SIG-M5 (cell line): ENCODE data around the gene NSMF.

Source experiments
- DNase-seq: peaks from one replicate; lab custom pipeline; 2025; lab: John Stamatoyannopoulos, UW

NSMF gene

DNA sequence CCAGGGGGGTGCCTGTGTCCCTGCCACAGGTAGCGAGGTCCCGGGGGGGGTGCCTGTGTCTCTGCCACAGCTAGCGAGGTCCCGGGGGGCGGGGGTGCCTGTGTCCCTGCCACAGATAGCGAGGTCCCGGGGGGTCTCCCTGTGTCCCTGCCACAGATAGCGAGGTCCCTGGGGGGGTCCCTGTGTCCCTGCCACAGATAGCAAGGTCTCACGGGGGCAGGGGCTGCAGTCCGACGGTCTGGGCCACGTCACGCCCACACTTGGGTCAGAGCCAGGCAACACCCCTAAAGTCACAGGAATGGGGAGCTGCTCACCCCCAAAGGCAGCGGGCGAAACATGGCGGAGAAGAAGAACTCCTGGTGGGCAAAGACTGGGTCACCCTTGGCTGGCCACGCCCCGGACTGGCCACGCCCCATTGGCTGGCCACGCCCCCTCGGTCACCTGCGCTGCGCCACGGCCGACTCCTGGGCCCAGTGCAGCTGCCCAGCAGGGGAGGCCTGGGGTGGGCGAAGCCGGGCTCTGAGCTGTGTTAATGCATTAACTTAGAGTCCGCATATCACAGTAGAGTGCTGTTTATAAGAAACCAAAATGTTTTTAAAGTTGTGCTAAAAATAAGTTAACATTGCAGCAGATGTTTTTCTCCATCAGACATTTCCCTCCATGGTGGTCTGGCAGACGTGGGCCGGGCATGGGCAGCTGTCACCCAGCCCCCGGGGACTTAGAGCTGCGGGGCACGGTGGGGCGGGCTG lies 29.0 kb downstream of the NSMF start:
- no peak for DNase-seq

DNA sequence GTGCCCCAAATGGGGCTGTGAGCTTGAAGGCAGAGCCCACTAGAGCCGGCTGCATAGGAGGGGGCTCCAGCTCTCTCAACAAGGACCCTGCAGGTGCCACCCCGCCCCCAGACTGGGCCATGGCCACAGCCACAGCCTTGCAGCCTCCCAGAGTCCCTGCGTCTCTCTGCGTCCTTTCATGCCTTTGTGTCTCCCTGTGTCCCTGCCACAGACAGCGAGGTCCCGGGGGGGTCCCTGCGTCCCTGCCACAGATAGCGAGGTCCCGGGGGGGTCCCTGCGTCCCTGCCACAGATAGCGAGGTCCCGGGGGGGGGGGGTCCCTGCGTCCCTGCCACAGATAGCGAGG lies 29.6 kb downstream of the NSMF start:
- DNase-seq, result no peak

DNA sequence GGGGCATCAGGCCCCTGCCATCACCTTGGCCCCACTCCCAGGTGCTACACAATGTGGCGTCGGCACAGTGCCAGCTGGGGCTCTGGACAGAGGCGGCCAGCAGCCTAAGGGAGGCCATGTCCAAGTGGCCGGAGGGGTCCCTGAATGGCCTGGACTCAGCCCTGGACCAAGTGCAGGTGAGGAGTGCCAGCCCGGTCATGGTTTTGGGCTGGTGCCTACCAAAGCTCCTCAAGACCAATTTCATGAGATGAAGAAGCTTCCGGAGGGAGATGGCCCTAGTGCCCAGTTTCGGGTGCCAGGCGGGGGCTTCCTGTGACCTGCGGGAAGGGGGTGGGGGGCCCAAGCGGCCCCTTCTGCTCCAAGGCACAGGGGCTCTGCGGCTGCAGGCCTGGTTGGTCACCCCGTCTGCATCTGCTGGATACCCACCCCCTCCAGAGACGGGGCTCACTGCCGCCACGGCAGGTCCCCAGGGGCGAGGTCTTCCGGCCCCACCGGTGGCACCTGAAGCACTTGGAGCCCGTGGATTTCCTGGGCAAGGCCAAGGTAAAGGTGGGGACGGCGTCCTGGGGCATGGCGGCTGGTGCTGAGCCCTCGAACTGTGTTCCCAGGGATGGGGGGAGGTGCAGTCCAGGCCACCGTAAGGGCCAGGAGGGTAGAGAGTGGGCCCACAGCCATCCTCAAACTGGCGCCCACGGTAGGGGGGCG lies 30.1 kb downstream of the NSMF start:
- no peak for DNase-seq

DNA sequence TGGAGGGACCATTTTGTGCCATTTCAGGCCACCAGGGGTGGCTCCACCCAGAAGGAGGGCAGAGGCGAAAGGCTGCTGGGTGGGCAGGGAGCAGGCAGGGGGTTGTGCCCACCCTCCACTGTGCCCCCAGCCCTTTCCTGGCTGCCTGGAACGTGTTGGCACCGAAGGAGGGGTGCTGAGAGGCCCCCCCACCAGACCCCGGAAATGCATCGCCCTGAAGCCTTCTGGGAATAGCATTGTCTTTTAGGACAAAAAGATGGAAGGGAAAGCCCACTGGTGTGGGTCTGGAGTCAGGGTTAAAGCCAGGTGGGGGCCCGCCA lies 30.9 kb downstream of the NSMF start:
- no peak for DNase-seq

DNA sequence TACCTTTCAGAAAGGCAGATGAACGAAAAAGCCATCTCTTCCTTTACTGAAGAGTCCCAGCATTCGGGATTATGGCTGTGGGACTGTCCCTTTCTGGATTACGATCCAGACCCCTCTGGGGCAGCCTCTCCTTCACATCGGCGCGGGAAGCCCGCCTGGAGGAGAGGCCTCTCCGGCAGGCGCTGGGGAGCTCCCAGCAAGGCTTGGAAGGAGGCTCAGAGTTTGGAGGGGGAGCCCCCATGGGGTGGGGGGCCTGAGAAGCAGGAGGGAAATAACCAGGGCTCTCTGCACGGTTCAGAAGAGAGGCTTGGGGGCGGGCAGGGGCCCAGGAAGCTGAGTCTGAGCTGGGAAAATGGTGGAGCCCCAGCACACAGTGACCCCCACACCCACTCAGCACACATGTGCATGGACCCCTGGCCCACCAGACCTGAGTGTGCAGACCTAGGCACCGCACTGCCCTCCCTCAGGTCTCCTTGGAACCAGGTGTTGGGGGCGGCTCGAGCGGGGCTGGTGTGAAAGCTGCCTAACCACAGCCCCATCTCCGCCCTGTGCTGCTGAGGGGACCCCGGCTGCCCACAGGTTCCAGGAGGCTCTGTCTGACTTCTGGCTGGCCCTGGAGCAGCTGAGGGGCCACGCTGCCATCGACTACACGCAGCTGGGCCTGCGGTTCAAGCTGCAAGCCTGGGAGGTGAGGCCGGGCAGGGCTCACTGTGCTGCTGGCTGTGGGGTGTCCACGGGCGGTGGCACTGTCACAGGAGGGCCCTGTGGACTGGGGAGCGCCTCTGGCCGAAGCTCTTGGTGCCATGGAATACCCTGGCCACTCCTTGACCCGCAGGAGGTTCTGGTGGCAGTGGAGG lies 31.5 kb downstream of the NSMF start:
- DNase-seq, result no peak

DNA sequence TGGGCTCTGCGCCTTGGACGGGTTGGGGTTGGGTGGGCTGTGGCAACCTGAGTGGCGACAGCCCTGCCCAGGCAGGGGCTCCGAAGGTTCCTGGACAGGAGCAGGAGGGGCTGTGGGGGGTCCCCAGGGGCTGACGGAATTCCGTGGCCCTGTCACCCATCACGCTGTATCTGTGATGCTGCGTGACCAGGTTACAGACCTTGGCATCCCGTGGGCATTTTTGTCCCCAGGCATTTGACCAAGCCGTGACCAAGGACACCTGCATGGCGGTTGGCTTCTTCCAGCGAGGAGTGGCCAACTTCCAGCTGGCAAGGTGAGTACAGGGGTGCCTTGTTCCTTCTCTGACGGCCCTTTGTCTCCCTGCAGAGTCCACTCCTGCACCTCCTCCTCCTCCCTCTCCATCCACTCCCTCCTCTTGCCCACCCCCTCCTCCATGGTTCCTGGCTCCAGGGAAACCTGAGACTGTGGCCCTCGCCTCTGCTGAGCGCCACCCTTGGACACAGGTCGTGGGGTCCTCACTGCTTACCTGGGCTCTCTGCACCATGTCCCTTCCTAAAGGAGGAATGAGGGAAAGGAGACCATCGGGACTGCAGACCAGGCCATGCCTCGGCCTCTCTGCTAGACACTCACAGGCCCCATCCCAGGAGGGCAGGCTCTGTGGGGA lies 33.0 kb downstream of the NSMF start:
- DNase-seq, result no peak

DNA sequence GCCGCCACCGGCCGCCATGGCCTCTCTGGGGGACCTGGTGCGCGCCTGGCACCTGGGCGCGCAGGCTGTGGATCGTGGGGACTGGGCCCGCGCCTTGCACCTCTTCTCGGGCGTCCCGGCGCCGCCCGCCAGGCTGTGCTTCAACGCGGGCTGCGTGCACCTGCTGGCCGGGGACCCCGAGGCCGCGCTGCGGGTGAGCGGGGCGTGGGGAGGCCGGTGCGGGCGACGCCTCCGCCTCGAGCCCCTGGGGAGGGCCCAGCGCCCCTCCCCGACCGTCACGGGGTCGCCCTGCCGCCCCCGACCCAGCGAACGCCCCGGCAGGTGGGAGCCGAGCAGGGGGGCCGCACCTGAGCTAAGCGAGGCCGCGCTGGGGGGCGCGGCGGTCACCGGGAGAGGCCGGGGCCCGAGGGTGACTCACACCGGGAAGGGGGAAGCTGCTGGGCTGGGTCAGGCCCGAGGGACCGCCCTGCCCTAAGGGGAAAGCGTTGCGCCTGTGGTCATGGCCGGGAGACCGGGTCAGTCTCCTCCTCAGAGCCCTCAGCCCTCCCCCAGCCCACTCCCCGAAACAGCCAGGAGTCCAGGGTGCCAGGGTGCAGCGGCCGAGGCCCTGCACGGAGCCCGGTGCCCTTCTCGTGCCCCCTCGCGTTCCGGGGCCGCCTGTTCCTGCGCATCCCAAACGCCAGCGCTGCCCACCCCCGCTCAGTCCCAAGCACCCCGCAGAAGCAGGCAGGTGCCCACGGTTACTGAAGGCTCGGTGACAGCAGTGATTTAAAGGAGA lies 35.4 kb downstream of the NSMF start:
- no peak for DNase-seq

DNA sequence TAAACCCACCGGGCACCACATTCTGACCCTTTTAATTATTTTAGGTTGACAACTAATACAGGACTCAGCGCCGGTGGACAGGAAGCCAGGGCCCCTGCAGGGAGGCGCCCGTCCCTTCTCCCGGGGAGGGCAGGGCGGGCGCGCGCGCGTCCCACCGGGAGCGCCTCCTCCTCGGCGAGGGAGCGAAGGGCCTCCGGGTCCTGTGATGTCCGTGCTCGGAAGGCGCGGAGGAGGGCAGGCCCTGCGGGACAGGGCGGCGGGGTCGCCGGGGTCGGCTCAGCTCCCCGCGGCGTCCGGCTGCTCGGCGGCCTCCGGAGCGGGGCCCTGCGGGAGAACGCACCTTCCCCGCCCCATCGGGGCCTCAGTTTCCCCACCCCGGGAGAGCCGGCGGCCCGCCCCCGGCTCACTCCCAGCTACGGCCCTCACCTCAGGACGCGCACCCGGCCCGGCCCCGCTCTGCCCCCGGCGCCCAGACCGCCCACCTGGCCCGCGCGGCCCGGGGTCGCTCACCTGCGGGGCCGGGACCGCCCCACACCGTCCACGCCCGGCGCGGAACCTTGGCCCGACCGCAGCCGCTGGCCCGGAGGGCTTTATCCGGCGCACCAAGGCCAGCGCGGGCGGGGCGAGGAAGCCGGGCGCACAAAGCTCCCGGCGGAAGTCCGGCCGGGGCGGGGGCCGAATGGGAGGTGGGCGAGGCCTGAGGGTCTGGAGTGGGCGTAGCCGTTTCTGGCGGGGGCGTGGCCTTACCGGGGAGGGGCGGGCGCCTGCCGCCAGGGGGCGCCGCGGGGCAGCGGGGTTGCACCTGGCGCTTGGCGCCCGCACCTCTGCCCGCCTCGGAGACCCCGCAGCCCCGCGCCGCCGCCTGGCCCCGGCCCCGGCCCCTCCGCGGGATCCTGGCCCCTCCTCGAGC lies 36.3 kb downstream of the NSMF start, which contains the start of the genes EXD3 and NOXA1:
TSS of gene EXD3 (minus strand) at position 559 of the 910 bp plus-strand sequence. CDS start 27,805 bp downstream, outside the sequence.
TSS of gene NOXA1 (plus strand) at position 790 of the 910 bp plus-strand sequence. CDS start 137 bp downstream, outside the sequence.
- no peak for DNase-seq

DNA sequence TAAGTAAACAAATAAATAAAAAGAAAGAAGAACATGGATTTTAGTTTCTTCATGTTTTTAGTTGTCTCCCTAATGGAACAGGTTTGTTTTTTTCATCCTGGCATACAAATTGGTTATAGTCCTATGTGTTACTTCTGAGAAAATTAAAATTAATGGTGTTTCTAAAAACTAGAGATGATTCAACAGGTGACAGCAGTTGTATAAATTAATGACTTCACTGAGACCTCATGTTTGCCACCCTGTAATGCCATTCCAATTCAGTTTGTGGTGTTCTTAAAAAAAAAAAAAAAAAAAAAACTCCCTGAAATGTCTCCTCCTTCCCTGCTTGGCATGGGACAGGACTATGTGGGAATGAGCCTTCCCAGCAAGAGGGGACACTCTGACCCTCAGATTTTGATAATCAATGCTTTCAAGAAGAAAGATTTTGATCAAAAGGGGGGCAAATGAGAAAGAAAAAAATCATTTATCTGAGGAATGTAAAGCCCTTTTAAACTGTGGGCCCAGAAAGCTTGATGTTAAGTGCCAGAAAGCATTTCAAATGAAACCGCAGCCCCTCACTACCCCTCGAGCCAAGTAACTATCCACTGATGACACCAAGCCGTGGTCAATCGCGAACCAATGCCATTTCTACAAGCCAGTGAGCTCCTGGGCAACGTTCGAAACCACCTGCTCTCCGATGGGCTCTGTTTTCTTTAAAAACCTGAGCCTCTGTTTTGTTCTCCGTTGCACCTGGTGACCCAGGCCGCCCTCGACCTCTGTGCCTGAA lies 37.1 kb downstream of the NSMF start:
- DNase-seq, result no peak

DNA sequence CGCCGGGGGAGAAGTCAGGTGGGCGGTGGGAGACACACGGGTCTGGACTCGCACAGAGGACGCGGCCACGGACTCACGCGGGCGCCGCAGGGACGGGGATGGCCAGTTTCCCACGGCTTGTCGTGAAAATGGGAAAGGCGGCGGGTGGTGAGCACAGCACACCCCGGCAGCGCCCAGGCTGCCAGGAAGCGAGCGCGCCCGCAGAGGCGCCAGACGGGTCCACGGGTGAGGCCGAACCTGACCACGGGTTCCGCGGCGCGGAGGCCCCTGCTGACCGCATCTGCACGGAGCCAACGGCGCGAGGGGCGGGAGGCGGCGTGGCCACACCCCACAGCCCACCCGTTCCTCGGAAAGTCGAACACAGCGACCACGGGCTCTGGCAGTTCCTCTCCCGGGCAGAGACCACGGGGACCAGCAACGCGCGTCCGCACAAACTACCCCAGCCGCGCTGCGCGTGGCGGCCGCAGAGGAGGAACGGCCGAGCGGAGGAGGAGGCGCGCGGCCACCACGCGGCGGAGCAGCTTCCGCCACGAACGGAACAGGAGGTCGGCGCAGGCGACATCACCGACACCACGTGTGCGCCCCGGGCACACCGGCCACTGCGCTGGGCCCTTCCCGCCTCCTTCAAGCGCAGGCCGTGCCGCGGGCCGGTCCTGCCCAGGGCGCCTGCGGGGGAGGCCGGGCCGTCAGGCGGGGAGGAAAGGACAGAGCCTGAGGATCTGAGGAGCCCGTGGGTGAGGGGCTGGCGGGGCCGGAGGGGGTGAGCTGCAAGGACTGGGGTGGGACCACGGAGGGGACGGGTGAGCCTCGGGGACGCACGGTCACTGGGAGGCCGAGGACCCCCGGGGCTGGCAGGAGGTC lies 41.7 kb downstream of the NSMF start:
- DNase-seq, result no peak

DNA sequence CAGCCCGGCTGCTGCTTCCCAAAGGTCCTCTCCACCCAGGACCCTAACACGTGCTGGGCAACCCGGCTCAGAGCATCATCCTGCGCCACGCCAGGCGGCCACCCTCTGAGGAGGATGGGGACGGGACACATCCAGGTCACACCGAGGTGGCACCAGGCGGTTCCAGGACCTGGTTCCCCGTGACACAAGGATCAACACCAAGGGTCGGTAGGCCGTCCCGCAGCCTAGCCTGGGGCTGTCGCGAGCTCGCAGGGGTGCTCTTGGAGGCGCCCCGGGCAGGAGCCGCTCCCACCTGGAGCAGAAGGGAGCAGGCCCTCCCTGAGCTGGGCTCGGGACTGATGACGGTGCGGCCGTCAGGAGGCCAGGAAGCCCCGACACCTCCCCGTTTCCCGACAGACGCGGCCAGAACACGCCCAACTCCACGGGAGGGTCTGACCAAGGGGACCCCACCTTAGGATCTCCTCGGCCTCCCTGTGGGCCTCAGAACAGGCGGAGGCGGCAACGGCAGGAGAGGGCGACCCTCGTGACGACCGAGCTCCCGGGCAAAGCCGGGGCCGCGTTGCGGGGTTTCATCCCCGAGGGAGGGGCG lies 42.5 kb downstream of the NSMF start:
- DNase-seq, result no peak

DNA sequence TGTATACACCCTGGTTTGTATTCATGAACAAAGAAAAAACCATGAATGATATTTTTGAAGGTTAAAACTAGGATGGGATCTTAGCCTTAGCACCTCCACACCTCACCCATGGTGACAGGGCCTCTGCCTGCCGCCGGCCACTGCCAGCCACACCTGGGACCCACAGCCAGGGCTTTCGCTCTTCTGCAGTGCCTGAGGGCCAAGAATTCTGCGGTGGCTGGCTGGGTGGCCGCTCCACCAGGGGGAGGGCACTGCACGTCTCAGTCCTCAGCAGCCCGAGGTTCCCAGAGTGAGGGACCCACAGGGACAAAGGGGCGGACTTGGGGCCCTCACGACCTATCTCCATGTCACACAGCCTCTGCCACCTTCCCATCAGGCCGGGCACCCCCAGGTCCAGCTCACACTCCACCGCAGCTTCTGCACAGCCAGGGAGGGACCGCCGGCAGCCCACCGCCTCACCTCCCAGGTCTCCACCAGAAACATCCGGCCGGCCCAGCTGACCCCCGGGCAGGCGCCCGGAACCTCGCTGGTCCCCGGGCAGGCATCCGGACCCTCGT lies 43.0 kb downstream of the NSMF start:
- DNase-seq, result no peak

DNA sequence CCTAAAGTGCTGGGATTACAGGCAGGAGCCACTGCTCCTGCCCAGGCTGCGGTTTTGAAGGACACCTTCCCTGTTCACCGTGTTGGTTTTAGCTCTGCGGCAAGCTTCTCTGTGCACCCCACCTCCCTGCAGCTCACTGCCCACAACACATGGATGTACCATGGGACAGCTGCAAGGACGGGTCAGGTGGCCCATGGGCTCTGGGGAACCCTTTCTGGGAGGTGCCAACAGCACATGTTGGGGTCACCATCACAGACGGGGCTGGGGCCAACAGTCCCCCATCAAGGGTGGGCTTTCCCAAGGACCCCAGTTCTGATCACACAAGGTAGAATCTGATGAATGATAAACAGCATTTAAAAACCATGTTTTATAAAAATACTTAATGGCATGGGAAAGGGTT lies 43.7 kb downstream of the NSMF start:
- no peak for DNase-seq

DNA sequence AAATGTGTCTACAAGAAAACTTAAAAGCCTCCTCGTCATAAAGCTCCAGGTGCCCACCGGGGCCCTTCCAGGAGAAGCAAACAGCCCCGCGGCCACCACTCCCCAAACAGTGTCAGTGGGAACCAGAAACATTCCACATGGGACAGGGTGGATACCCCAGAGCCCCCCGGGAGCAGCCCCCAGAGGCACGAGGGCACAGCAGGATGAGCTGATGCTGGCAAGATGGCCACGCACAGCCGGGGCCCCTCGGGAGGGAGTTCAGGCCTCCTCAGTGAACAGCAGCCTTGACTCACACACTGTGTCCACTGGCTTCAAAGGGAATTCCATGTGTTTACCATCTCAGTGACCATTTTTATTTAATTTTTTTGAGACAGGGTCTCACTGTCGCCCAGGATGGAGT lies 46.7 kb downstream of the NSMF start:
- no peak for DNase-seq

DNA sequence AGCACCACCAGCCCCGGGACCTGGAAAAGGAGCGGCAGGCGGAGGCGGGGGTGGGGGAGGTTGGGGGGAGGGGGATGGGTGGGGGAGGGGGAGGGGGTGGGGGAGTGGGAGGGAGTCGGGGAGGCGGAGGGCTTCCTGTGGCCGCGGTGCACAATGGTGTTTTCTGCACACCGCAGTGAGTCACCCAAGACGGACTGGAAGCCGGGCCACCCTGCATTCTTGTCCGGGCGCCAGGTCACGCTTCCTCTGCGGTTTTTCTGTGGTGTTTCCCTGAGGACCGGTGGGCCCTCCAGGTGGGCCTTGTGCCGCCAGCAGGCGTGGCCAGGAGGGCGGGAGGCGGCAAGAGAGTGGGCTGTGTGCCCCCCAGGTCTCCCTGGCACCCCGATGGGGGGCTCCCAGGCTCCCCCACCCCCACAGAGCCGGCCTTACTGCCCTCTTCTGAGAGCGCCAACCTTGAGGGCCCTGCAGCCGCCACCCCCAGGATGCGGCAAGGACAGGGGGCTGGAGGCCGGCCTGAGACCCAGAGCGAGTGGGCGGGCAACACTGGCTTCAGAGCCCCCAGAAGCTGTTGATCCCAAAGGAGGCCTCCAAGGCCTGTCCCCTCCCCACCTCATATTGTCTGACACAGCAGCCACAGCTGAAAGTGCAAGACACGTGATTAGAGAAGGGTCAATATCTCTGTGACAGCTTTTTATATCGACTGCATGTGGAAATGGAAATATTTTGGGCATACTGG lies 47.3 kb downstream of the NSMF start:
- DNase-seq, result no peak

DNA sequence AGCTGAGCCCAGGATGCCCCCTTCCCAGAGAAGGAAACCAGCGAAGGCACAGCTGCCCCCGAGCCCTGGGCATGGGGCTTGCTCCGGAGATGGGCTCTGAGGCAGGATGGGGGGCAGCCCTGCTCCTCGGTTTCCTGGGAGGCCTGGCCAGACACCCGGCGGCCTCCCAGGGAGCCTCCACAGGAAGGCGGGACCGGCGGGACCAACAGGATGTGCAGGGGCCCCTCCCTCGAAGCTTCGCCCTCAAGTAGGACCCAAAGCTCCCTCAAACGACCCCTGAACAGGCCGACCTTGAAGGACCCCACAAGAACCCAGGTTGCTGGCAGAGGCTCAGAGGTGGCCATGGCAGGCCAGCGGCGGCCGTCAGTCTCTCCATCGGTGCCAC lies 47.9 kb downstream of the NSMF start:
- no peak for DNase-seq

DNA sequence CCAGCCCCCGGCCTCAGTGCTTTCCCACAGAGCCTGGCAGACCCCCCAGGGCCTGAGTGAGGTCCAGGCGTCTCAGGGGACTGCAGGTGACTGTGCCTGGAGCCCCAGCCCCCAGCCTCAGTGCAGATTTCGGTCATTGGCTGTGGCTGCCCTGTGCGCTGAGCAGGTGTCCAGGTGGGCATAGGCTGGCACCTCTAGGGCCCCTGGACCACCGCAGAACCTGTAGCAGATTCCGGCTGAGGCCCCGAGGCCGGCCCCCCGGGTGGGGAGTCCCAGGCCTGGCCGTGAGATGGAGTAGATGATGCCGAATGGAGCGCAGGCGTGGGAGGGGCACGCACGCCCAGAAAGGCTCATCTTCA lies 48.3 kb downstream of the NSMF start:
- DNase-seq, result no peak
